ENCODE measurements around the gene IMPA2. TPM values are rescaled to one million over a fixed set of nuclear protein-coding genes. Genes with fewer than 3 reads are reported as not detected.

The IMPA2 gene
- total and polyA plus RNA-seq, 2 of the 4 experiments (the other 2 are of a cell fraction): 5.4 to 5.5 TPM

GRCh38 chr18:11985586-11985985 is 4.3 kb downstream of the IMPA2 start:
- Histone ChIP-seq H3K14ac (replicated peaks; ENCODE audit: low read depth, low read length) (no peak overlapping the region), H3K4me1 (ENCODE audit: control insufficient read depth, insufficient read depth, low read length) (peaks cover 3% of the 10 kb centered on the region), H3K36me3 (ENCODE audit: control insufficient read depth, insufficient read depth, low read length) (no peaks in the 10 kb centered on the region), H3K56ac (ENCODE audit: extremely low read depth, insufficient read depth, low read length) (no peak overlapping the region), H3K18ac (ENCODE audit: low read depth, low read length) (no peak overlapping the region), H3K9me1 (ENCODE audit: insufficient read depth, low read length) (0 out of 2 replicates have a peak, but pooled peaks cover 6% of the 10 kb centered on the region), H2BK15ac (ENCODE audit: low read depth, low read length) (no peak overlapping the region; the same call in 2 of the 3 replicates), H3K27me3 (ENCODE audit: control insufficient read depth, insufficient read depth, low read length) (no peaks in the 10 kb centered on the region), H2AFZ (replicated peaks; ENCODE audit: low read length, poor library complexity) (no peak overlapping the region), H3K4ac (ENCODE audit: low read depth, low read length) (no peak overlapping the region), H2AK9ac (replicated peaks; ENCODE audit: low read depth, low read length, poor library complexity) (no peak overlapping the region), H3K4me3 (ENCODE audit: insufficient read depth, low read depth, low read length) (no peak overlapping the region), H3K23ac (ENCODE audit: low read depth, low read length) (no peak overlapping the region), H2BK120ac (ENCODE audit: low read depth, low read length) (no peak overlapping the region), H4K91ac (ENCODE audit: insufficient read depth, low read depth, low read length) (no peak overlapping the region), H3K4me2 (ENCODE audit: low read depth, low read length) (no peak overlapping the region), H3K27ac (ENCODE audit: insufficient read depth, low read length) (no peak overlapping the region), H2BK20ac (ENCODE audit: low read depth, low read length) (no peak overlapping the region; the same call in 1 of the 2 replicates), H4K5ac (ENCODE audit: low read depth, low read length) (no peak overlapping the region), H4K20me1 (ENCODE audit: insufficient read depth, low read length) (no peaks in the 10 kb centered on the region), H3K9me3 (ENCODE audit: control insufficient read depth, insufficient read depth, low read length) (no peaks in the 10 kb centered on the region), H3K9ac (ENCODE audit: low read depth, low read length) (no peak overlapping the region), H4K8ac (ENCODE audit: low read depth in 2 of 2, low read length in 2 of 2) (no peak overlapping the region), H2AK5ac (ENCODE audit: low read depth, low read length) (no peak overlapping the region), H3K79me1 (ENCODE audit: low read depth in 1 of 2, low read length in 2 of 2) (peaks cover 14 to 27% of the 10 kb centered on the region in 2 experiments; a peak in 2 of 4 replicates), H2BK5ac (ENCODE audit: low read depth, low read length, poor library complexity, severe bottlenecking) (no peak overlapping the region)
- TF ChIP-seq RFX5 (IDR thresholded peaks at IDR 0.05; ENCODE audit: low read depth, low read length): no peak
- dilution Hi-C loops (cut with HindIII; ENCODE audit: low sequenced_read_pairs, unreplicated experiment): no loop called here
- POLR2A ChIA-PET (ENCODE audit: unreplicated experiment): no interaction called here
- BruUV-seq (replicated peaks): no TSS peak
- in situ Hi-C loops (cut with MboI; ENCODE audit: low sequenced_read_pairs): no loop called here
- CTCF ChIA-PET: no interaction called here
- intact Hi-C loops (cut with micrococcal nuclease): no loop called here
- DNase-seq (no peak), ATAC-seq (ENCODE audit: low read depth) (no peak)
- WGBS, 2 experiments (ENCODE audit: extremely low coverage in 2 of 2, insufficient read length in 1 of 2): no CpG with 5 or more reads among the region's 3 CpGs
